Measurements from ENCODE around the gene TRPC4. TPM values are rescaled to one million over a fixed set of nuclear protein-coding genes. Genes with fewer than 3 reads are reported as not detected.

Gene TRPC4
- polyA plus RNA-seq, 3 donors: not detected

GRCh38 chr13:37833411-37833810, 36.2 kb downstream of the TRPC4 start:
- Histone ChIP-seq H2AFZ (ENCODE audit: insufficient read depth, low read depth, low read length, poor library complexity, severe bottlenecking) (no peak overlapping the region), H3K4me1 (ENCODE audit: control insufficient read depth in 1 of 2, insufficient read depth in 2 of 2, low read length in 2 of 2) (no peaks in the 10 kb centered on the region), H3K9ac (ENCODE audit: insufficient read depth, low read length, poor library complexity, severe bottlenecking) (no peak overlapping the region), H3K27me3 (ENCODE audit: control insufficient read depth in 2 of 2, insufficient read depth in 2 of 2, low read length in 2 of 2) (no peaks in the 10 kb centered on the region), H3K79me2 (ENCODE audit: insufficient read depth, low read length) (no peaks in the 10 kb centered on the region), H3K4me3 (replicated peaks in 1 of 3; ENCODE audit: low read depth in 2 of 3, low read length in 3 of 3) (no peak overlapping the region), H3K27ac (ENCODE audit: low read depth in 1 of 2, low read length in 2 of 2) (no peak overlapping the region), H3K9me3 (replicated peaks in 1 of 2; ENCODE audit: control insufficient read depth in 1 of 2, insufficient read depth in 1 of 2, low read length in 2 of 2) (peaks cover 2 to 8% of the 10 kb centered on the region in 2 donors), H3K36me3 (replicated peaks in 1 of 2; ENCODE audit: control insufficient read depth in 1 of 2, insufficient read depth in 2 of 2, low read length in 2 of 2) (no peaks in the 10 kb centered on the region), H4K20me1 (ENCODE audit: insufficient read depth, low read length) (no peaks in the 10 kb centered on the region), H3K4me2 (replicated peaks; ENCODE audit: extremely low read depth, low read length, poor library complexity, severe bottlenecking) (no peak overlapping the region)
- intact Hi-C loops (cut with micrococcal nuclease): no loop called here
- Mint-ChIP-seq H3K27me3 (ENCODE audit: low read depth in 3 of 3) (no peaks in the 10 kb centered on the region), H3K36me3 (no peaks in the 10 kb centered on the region), H3K4me3 (no peak overlapping the region), H3K9me3 (peaks cover 0 to 9% (median 7%) of the 10 kb centered on the region in 7 donors), H3K27ac (no peak overlapping the region), H3K4me1 (no peaks in the 10 kb centered on the region)
- TF ChIP-seq CTCF (IDR thresholded peaks at IDR 0.05): no peak
- 60% methylated on average over 1 of the region's 4 CpGs for WGBS (ENCODE audit: insufficient coverage)
- DNase-seq: no peak

GRCh38 chr13:37816276-37816675, 53.3 kb downstream of the TRPC4 start:
- no peak overlapping the region for H3K4me3 ChIP-seq (replicated peaks in 1 of 3; ENCODE audit: low read depth in 2 of 3, low read length in 3 of 3)
- H2AFZ ChIP-seq (ENCODE audit: insufficient read depth, low read depth, low read length, poor library complexity, severe bottlenecking): no peak overlapping the region
- no peak overlapping the region for H3K4me2 ChIP-seq (replicated peaks; ENCODE audit: extremely low read depth, low read length, poor library complexity, severe bottlenecking)
- 83% methylated on average over 1 of the region's 1 CpG for WGBS (ENCODE audit: insufficient coverage)
- H3K27me3 ChIP-seq (ENCODE audit: control insufficient read depth in 2 of 2, insufficient read depth in 2 of 2, low read length in 2 of 2): no peaks in the 10 kb centered on the region
- H3K79me2 ChIP-seq (ENCODE audit: insufficient read depth, low read length): no peaks in the 10 kb centered on the region
- no peak for TF ChIP-seq CTCF (IDR thresholded peaks at IDR 0.05)
- no peak overlapping the region for H3K9ac ChIP-seq (ENCODE audit: insufficient read depth, low read length, poor library complexity, severe bottlenecking)
- Mint-ChIP-seq H3K9me3 (peaks cover 0 to 16% (median 12%) of the 10 kb centered on the region in 7 donors), H3K27ac (no peak overlapping the region), H3K4me1 (no peaks in the 10 kb centered on the region), H3K27me3 (ENCODE audit: low read depth in 3 of 3) (no peaks in the 10 kb centered on the region), H3K36me3 (no peaks in the 10 kb centered on the region), H3K4me3 (no peak overlapping the region)
- H4K20me1 ChIP-seq (ENCODE audit: insufficient read depth, low read length): no peaks in the 10 kb centered on the region
- peaks cover 4 to 5% of the 10 kb centered on the region in 2 donors for H3K9me3 ChIP-seq (replicated peaks in 1 of 2; ENCODE audit: control insufficient read depth in 1 of 2, insufficient read depth in 1 of 2, low read length in 2 of 2)
- intact Hi-C loops (cut with micrococcal nuclease): no loop called here
- no peaks in the 10 kb centered on the region for H3K4me1 ChIP-seq (ENCODE audit: control insufficient read depth in 1 of 2, insufficient read depth in 2 of 2, low read length in 2 of 2)
- H3K36me3 ChIP-seq (replicated peaks in 1 of 2; ENCODE audit: control insufficient read depth in 1 of 2, insufficient read depth in 2 of 2, low read length in 2 of 2): no peaks in the 10 kb centered on the region
- H3K27ac ChIP-seq (ENCODE audit: low read depth in 1 of 2, low read length in 2 of 2): no peak overlapping the region
- DNase-seq: no peak

Measured in CD14-positive monocyte (primary cell).